Smooth muscle cell (in vitro differentiated cells): Measurements from ENCODE around the gene DCAF6. TPM values are rescaled to one million over a fixed set of nuclear protein-coding genes. Genes with fewer than 3 reads are reported as not detected.

Source experiments
- DNase-seq: peaks from one replicate; lab custom pipeline; 2025; ENCODE audit not compliant: unreplicated experiment; lab: John Stamatoyannopoulos, UW
- H2AFZ ChIP-seq: fragments of 200-600 bp; sonication (generic); 2 replicates; pipeline ENCODE4 v1.6.0; 2016; ENCODE audit warnings: antibody characterized with exemption, low read depth, mild to moderate bottlenecking
- H3F3A ChIP-seq: fragments of 200-600 bp; sonication (generic); 2 replicates; pipeline ENCODE4 v1.6.0; 2017; ENCODE audit warnings: antibody characterized with exemption, low read depth
- H3K27ac ChIP-seq: fragments of 200-600 bp; sonication (generic); 2 replicates; pipeline ENCODE4 v1.5.1; 2016; ENCODE audit warnings: low read depth, mild to moderate bottlenecking
- H3K27me3 ChIP-seq: fragments of 200-600 bp; sonication (generic); 2 replicates; pipeline ENCODE4 v1.6.1; 2016; ENCODE audit warnings: low read depth, mild to moderate bottlenecking
- H3K36me3 ChIP-seq: fragments of 200-600 bp; sonication (generic); 2 replicates; pipeline ENCODE4 v1.5.1; 2016; ENCODE audit warnings: low read depth
- H3K4me1 ChIP-seq: fragments of 200-600 bp; sonication (generic); 2 replicates; pipeline ENCODE4 v1.5.1; 2016; ENCODE audit warnings: low read depth
- H3K4me2 ChIP-seq: fragments of 200-600 bp; sonication (generic); 2 replicates; pipeline ENCODE4 v1.6.0; 2016; ENCODE audit warnings: mild to moderate bottlenecking
- H3K4me3 ChIP-seq: fragments of 200-600 bp; sonication (generic); 2 replicates; pipeline ENCODE4 v1.5.1; 2016; ENCODE audit warnings: mild to moderate bottlenecking
- H3K79me2 ChIP-seq: fragments of 200-600 bp; sonication (generic); 2 replicates; pipeline ENCODE4 v1.6.0; 2016; ENCODE audit warnings: low read depth, mild to moderate bottlenecking
- H3K9ac ChIP-seq: fragments of 200-600 bp; sonication (generic); 2 replicates; pipeline ENCODE4 v1.6.0; 2016; ENCODE audit warnings: low read depth
- H3K9me3 ChIP-seq: fragments of 200-600 bp; sonication (generic); replicated peaks from 2 replicates; pipeline ENCODE4 v1.5.1; 2016; ENCODE audit warnings: low read depth
- H4K20me1 ChIP-seq: fragments of 200-600 bp; sonication (generic); 2 replicates; pipeline ENCODE4 v1.6.0; 2016; ENCODE audit warnings: low read depth
- CTCF ChIP-seq: fragments of 200-600 bp; sonication (generic); IDR thresholded peaks from 2 replicates; pipeline ENCODE4 v1.5.1; 2017; ENCODE audit warnings: borderline replicate concordance, mild to moderate bottlenecking, antibody characterized with exemption; ENCODE audit not compliant: insufficient read depth, poor library complexity, severe bottlenecking
- WGBS: methylation state at CpG from one replicate; pipeline ENCODE4 v1.1.7; 2016; ENCODE audit warnings: low lambda C conversion rate; 5-methylcytosine and 5-hydroxymethylcytosine counted together
- polyA plus RNA-seq: library from polyadenylated mRNA; unstranded; fragments of >200 nt; fragmentation: Nextera tagmentation; extraction: Ambion mirVana; gene quantifications from 2 replicates; pipeline ENCODE4 v1.2.1, GENCODE V29; 2016
- total RNA-seq: library from RNA; depleted of rRNA; stranded (reverse); fragments of >200 nt; gene quantifications from 2 replicates; pipeline ENCODE4 v1.2.3, GENCODE V29; 2014

Gene DCAF6
- total and polyA plus RNA-seq, 2 experiments from 2014 or later, result 27.4 to 34.9 TPM

DNA sequence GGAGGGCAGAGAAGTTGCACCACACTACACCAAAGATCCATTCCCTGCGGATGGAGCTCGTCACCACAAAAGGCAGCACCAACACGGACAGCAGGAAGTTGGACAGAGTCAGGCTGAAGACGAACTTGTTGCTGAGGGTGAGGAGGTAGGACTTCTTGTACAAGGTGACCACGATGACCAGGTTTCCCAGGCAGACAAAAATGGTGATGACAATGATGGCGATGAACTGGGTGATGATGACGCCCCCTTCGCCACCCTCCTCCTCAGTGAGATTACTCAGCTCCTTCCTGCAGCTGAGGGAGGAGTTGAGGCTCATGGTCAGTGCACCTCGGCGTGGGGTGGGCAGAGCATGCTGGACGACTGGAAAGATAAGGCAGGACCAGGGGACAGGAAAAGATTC is 168.1 kb downstream of the DCAF6 start:
- Histone ChIP-seq H3K79me2 (no peaks in the 10 kb centered on the region), H3K4me3 (no peak overlapping the region), H4K20me1 (no peaks in the 10 kb centered on the region), H3K9ac (no peak overlapping the region), H3F3A (no peaks in the 10 kb centered on the region), H3K36me3 (no peaks in the 10 kb centered on the region), H3K4me1 (peaks cover 12% of the 10 kb centered on the region), H3K4me2 (no peak overlapping the region), H2AFZ (no peak overlapping the region), H3K27ac (no peak overlapping the region), H3K27me3 (no peaks in the 10 kb centered on the region), H3K9me3 (no peaks in the 10 kb centered on the region)
- 92% methylated on average over 11 of the region's 11 CpGs for WGBS
- TF ChIP-seq CTCF, result no peak
- DNase-seq, result no peak

GRCh38 chr1:168105846-168106245 is 169.4 kb downstream of the DCAF6 start:
- Histone ChIP-seq H3K4me3 (no peak overlapping the region), H3K4me1 (peaks cover 13% of the 10 kb centered on the region), H3K27ac (no peak overlapping the region), H3K4me2 (no peak overlapping the region), H3K27me3 (no peaks in the 10 kb centered on the region), H3F3A (no peaks in the 10 kb centered on the region), H3K9me3 (no peaks in the 10 kb centered on the region), H3K9ac (no peak overlapping the region), H2AFZ (no peak overlapping the region), H4K20me1 (no peaks in the 10 kb centered on the region), H3K79me2 (no peaks in the 10 kb centered on the region), H3K36me3 (no peaks in the 10 kb centered on the region)
- no peak for TF ChIP-seq CTCF
- WGBS, result 89% methylated on average over 6 of the region's 6 CpGs
- no peak for DNase-seq

GRCh38 chr1:168106274-168106673 is 169.8 kb downstream of the DCAF6 start:
- Histone ChIP-seq H3K9me3 (no peaks in the 10 kb centered on the region), H3K79me2 (peaks cover 2% of the 10 kb centered on the region), H3K4me3 (no peak overlapping the region), H3K36me3 (no peaks in the 10 kb centered on the region), H3K9ac (no peak overlapping the region), H3K27ac (no peak overlapping the region), H3K27me3 (no peaks in the 10 kb centered on the region), H4K20me1 (no peaks in the 10 kb centered on the region), H3K4me1 (peaks cover 18% of the 10 kb centered on the region), H3K4me2 (no peak overlapping the region), H2AFZ (no peak overlapping the region), H3F3A (no peaks in the 10 kb centered on the region)
- no peak for TF ChIP-seq CTCF
- 78% methylated on average over 8 of the region's 8 CpGs for WGBS
- DNase-seq, result no peak

DNA sequence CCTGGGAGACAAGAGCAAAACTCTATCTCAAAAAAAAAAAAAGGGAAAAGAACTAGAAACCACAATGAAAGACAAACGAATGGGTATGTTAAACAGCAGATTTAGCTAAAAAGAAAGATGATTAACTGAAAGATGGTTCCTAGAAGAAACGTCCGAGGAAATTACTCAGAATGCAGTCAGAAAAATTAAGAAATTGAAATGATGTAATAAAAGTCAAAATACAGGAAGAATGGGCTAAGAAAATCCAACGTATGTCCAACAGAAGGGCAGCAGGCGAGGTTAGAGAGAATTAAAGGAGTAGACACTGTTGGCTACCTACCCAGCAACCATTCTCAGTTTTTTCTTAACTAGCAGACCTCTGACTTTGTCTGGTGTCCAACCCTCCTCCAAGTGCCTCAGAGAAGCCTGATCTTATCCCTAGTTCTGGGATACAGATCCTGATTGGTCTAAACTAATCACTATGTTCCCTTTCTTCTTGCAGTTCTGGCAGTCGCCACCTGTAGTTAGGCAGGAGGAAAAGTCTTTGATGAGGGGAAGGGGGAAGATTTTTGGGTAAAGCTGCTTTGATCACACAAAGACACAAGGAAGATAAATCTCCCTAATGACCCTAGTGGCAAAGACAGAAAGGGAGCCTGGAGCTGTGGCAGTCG is 174.5 kb downstream of the DCAF6 start:
- 82% methylated on average over 7 of the region's 7 CpGs for WGBS
- no peak for TF ChIP-seq CTCF
- DNase-seq, result no peak

More for the DNA sequence above, 174.5 kb downstream of the DCAF6 start:
- Histone ChIP-seq H3K79me2 (peaks cover 10% of the 10 kb centered on the region), H3K4me1 (peaks cover 19% of the 10 kb centered on the region), H3K36me3 (no peaks in the 10 kb centered on the region), H3K9me3 (no peaks in the 10 kb centered on the region), H3K9ac (no peak overlapping the region), H2AFZ (no peak overlapping the region), H3K4me2 (no peak overlapping the region), H4K20me1 (no peaks in the 10 kb centered on the region), H3F3A (peaks cover 8% of the 10 kb centered on the region), H3K27ac (no peak overlapping the region), H3K27me3 (no peaks in the 10 kb centered on the region), H3K4me3 (no peak overlapping the region)
